Cardiac muscle cell (in vitro differentiated cells and primary cell): ENCODE results near the gene MLLT10. TPM values are rescaled to one million over a fixed set of nuclear protein-coding genes. Genes with fewer than 3 reads are reported as not detected.

ENCODE experiments used
- DNase-seq, 2 donors: peaks; one replicate each; pipeline versions ENCODE4 v3.0.0 to v3.0.0-alpha.2; 2010 to 2017; ENCODE audit warnings: low read depth in 1 of 2, low spot score in 1 of 2
- H3K27ac ChIP-seq: fragments of 200-600 bp; sonication (generic); 2 replicates; pipeline ENCODE4 v1.5.1; 2016
- H3K27me3 ChIP-seq: fragments of 200-600 bp; sonication (generic); 2 replicates; pipeline ENCODE4 v1.6.0; 2016; ENCODE audit warnings: control low read depth
- H3K36me3 ChIP-seq: fragments of 200-600 bp; sonication (generic); 2 replicates; pipeline ENCODE4 v1.5.1; 2016; ENCODE audit warnings: control low read depth
- H3K4me1 ChIP-seq: fragments of 200-600 bp; sonication (generic); 2 replicates; pipeline ENCODE4 v1.8.1; 2017; ENCODE audit warnings: low read depth, mild to moderate bottlenecking, mixed run types
- H3K4me3 ChIP-seq: fragments of 200-600 bp; sonication (generic); 2 replicates; pipeline ENCODE4 v1.5.1; 2016; ENCODE audit warnings: mild to moderate bottlenecking
- H3K9me3 ChIP-seq: fragments of 200-600 bp; sonication (generic); 2 replicates; pipeline ENCODE4 v1.5.1; 2017; ENCODE audit warnings: low read depth, mild to moderate bottlenecking, control low read depth
- polyA plus RNA-seq: library from polyadenylated mRNA; unstranded; fragments of >200 nt; fragmentation: Nextera tagmentation; extraction: Ambion mirVana; gene quantifications from 2 replicates; pipeline ENCODE4 v1.2.1, GENCODE V29; 2016
- total RNA-seq: library from RNA; depleted of rRNA; stranded (reverse); fragments of >200 nt; gene quantifications from 2 replicates; pipeline ENCODE4 v1.2.3, GENCODE V29; 2016
- TF ChIP-seq, protein P1 (sequence below): IDR thresholded peaks from 2 replicates; pipeline ENCODE4 v1.5.1; 2012; ENCODE audit warnings: low read depth, mild to moderate bottlenecking, low read length

The MLLT10 gene
- total and polyA plus RNA-seq, 2 experiments from 2014 or later: 38.4 to 40.6 TPM

GRCh38 chr10:21599582-21599981 is 65.5 kb downstream of the MLLT10 start:
- Histone ChIP-seq H3K9me3 (no peaks in the 10 kb centered on the region), H3K4me3 (no peak overlapping the region), H3K4me1 (peaks cover 4% of the 10 kb centered on the region), H3K27ac (no peak overlapping the region), H3K36me3 (peaks cover 3% of the 10 kb centered on the region), H3K27me3 (no peaks in the 10 kb centered on the region)
- no peak for DNase-seq
- TF ChIP-seq, protein P1, sequence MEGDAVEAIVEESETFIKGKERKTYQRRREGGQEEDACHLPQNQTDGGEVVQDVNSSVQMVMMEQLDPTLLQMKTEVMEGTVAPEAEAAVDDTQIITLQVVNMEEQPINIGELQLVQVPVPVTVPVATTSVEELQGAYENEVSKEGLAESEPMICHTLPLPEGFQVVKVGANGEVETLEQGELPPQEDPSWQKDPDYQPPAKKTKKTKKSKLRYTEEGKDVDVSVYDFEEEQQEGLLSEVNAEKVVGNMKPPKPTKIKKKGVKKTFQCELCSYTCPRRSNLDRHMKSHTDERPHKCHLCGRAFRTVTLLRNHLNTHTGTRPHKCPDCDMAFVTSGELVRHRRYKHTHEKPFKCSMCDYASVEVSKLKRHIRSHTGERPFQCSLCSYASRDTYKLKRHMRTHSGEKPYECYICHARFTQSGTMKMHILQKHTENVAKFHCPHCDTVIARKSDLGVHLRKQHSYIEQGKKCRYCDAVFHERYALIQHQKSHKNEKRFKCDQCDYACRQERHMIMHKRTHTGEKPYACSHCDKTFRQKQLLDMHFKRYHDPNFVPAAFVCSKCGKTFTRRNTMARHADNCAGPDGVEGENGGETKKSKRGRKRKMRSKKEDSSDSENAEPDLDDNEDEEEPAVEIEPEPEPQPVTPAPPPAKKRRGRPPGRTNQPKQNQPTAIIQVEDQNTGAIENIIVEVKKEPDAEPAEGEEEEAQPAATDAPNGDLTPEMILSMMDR: no peak

GRCh38 chr10:21600804-21601433 is 66.9 kb downstream of the MLLT10 start:
- Histone ChIP-seq H3K27ac (peak overlapping the region; percentile 15), H3K27me3 (no peaks in the 10 kb centered on the region)

DNA sequence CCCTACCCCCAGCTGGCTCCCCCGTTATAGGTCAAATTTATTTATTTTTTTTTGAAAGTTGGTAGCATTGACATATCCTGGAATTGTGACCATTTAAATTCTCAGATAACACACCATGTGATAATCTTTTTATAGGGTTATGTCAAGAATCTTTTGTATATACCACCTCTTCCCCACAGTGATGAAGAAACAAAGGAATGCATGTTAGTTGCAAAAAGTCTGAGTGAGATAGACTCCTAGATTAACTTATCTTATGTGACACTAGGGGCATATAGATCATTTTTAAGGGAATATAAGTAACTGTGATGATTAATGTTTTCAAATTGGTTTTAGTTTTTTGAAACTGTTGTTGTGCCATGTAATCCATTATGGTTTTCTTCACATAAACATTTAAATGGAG is 68.3 kb downstream of the MLLT10 start:
- H3K27ac ChIP-seq: no peak overlapping the region
- TF ChIP-seq, protein P1: no peak
- no peaks in the 10 kb centered on the region for H3K9me3 ChIP-seq
- no peak overlapping the region for H3K4me3 ChIP-seq
- DNase-seq: no peak
- peaks cover 4% of the 10 kb centered on the region for H3K4me1 ChIP-seq
- no peaks in the 10 kb centered on the region for H3K27me3 ChIP-seq
- H3K36me3 ChIP-seq: peaks cover 3% of the 10 kb centered on the region

More at GRCh38 chr10:21600804-21601433, 66.9 kb downstream of the MLLT10 start:
- Histone ChIP-seq H3K4me1 (peaks cover 4% of the 10 kb centered on the region), H3K4me3 (no peak overlapping the region), H3K36me3 (peaks cover 3% of the 10 kb centered on the region), H3K9me3 (no peaks in the 10 kb centered on the region)
- TF ChIP-seq, protein P1: no peak
- DNase-seq: no peak

DNA sequence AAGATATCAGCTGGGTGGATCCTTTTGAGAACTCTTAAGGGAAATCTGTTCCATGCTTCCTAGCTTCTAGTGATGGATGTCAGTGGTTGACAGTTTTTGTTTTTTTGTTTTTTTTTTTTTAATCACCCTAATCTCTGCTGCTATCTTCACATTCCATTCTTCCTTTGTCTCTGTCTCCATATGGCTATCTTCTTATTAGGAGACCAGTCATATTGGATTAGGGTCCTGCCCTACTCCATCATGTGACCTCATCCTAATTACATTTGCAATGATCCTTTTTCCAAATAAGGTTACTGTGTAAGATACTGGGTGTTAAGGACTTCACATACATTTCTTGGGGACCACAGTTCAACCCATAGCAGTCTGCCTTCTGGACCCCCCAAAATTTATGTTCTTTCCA is 69.7 kb downstream of the MLLT10 start:
- peaks cover under 1% of the 10 kb centered on the region for H3K36me3 ChIP-seq

GRCh38 chr10:21604651-21605050 is 70.6 kb downstream of the MLLT10 start:
- Histone ChIP-seq H3K36me3 (no peaks in the 10 kb centered on the region), H3K4me3 (no peak overlapping the region), H3K9me3 (no peaks in the 10 kb centered on the region), H3K27ac (no peak overlapping the region), H3K27me3 (no peaks in the 10 kb centered on the region), H3K4me1 (peaks cover 4% of the 10 kb centered on the region)
- no peak for DNase-seq
- TF ChIP-seq, protein P1: no peak

More for the DNA sequence above, 69.7 kb downstream of the MLLT10 start:
- Histone ChIP-seq H3K27ac (peak overlapping the region; percentile 12), H3K27me3 (no peaks in the 10 kb centered on the region), H3K4me1 (peaks cover 4% of the 10 kb centered on the region), H3K9me3 (no peaks in the 10 kb centered on the region), H3K4me3 (no peak overlapping the region)
- DNase-seq: no peak
- TF ChIP-seq, protein P1: no peak
